ENCODE measurements around the gene CD300LF. TPM values are rescaled to one million over a fixed set of nuclear protein-coding genes. Genes with fewer than 3 reads are reported as not detected.

CD300LF gene
- polyA plus RNA-seq, 3 donors, result 112 to 184 (median 175) TPM

DNA sequence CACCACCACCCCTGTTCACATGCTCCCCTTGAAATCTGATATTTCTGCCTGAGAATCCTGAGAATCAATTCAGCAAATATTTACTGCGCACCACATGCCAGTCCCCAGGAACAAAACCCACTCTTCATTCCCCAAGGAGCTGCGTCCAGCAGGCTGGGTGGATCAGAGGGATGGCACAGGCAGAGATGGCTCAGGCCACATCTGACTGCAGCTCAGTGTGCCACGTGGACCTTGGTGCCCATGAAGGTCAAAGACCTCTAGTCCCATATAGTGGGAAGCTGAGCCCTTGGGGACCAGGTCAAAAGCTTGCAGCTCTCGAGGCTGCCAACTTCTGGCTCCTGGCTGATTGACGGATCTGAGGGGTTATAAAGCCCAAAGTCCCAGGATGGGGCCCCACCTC lies 31.8 kb downstream of the CD300LF start:
- H3K4me3 ChIP-seq (replicated peaks in 1 of 3; ENCODE audit: low read depth in 2 of 3, low read length in 3 of 3), result no peak overlapping the region
- intact Hi-C loops (cut with micrococcal nuclease), result no loop called here
- no peak overlapping the region for H3K27ac ChIP-seq (ENCODE audit: low read depth in 1 of 2, low read length in 2 of 2)
- H3K36me3 ChIP-seq (replicated peaks in 1 of 2; ENCODE audit: control insufficient read depth in 1 of 2, insufficient read depth in 2 of 2, low read length in 2 of 2), result no peaks in the 10 kb centered on the region
- no peaks in the 10 kb centered on the region for H3K79me2 ChIP-seq (ENCODE audit: insufficient read depth, low read length)
- Mint-ChIP-seq H3K27ac (no peak overlapping the region), H3K4me3 (no peak overlapping the region), H3K4me1 (peaks cover 76% of the 10 kb centered on the region), H3K27me3 (ENCODE audit: low read depth in 3 of 3) (peaks cover 0 to 7% (median 4%) of the 10 kb centered on the region in 3 donors), H3K9me3 (peaks cover 0 to 2% (median 0%) of the 10 kb centered on the region in 7 donors), H3K36me3 (peaks cover 4 to 8% of the 10 kb centered on the region in 2 donors)
- H3K9me3 ChIP-seq (replicated peaks in 1 of 2; ENCODE audit: control insufficient read depth in 1 of 2, insufficient read depth in 1 of 2, low read length in 2 of 2), result no peaks in the 10 kb centered on the region
- no peak overlapping the region for H3K4me2 ChIP-seq (replicated peaks; ENCODE audit: extremely low read depth, low read length, poor library complexity, severe bottlenecking)
- TF ChIP-seq, protein P1, sequence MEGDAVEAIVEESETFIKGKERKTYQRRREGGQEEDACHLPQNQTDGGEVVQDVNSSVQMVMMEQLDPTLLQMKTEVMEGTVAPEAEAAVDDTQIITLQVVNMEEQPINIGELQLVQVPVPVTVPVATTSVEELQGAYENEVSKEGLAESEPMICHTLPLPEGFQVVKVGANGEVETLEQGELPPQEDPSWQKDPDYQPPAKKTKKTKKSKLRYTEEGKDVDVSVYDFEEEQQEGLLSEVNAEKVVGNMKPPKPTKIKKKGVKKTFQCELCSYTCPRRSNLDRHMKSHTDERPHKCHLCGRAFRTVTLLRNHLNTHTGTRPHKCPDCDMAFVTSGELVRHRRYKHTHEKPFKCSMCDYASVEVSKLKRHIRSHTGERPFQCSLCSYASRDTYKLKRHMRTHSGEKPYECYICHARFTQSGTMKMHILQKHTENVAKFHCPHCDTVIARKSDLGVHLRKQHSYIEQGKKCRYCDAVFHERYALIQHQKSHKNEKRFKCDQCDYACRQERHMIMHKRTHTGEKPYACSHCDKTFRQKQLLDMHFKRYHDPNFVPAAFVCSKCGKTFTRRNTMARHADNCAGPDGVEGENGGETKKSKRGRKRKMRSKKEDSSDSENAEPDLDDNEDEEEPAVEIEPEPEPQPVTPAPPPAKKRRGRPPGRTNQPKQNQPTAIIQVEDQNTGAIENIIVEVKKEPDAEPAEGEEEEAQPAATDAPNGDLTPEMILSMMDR (IDR thresholded peaks at IDR 0.05), result no peak
- peaks cover 71 to 77% of the 10 kb centered on the region in 2 donors for H3K4me1 ChIP-seq (ENCODE audit: control insufficient read depth in 1 of 2, insufficient read depth in 2 of 2, low read length in 2 of 2)
- 92% methylated on average over 4 of the region's 5 CpGs for WGBS (ENCODE audit: insufficient coverage)
- no peak for DNase-seq
- no peak overlapping the region for H3K9ac ChIP-seq (ENCODE audit: insufficient read depth, low read length, poor library complexity, severe bottlenecking)
- no peak overlapping the region for H2AFZ ChIP-seq (ENCODE audit: insufficient read depth, low read depth, low read length, poor library complexity, severe bottlenecking)
- no peaks in the 10 kb centered on the region for H4K20me1 ChIP-seq (ENCODE audit: insufficient read depth, low read length)
- H3K27me3 ChIP-seq (ENCODE audit: control insufficient read depth in 2 of 2, insufficient read depth in 2 of 2, low read length in 2 of 2), result no peaks in the 10 kb centered on the region

DNA sequence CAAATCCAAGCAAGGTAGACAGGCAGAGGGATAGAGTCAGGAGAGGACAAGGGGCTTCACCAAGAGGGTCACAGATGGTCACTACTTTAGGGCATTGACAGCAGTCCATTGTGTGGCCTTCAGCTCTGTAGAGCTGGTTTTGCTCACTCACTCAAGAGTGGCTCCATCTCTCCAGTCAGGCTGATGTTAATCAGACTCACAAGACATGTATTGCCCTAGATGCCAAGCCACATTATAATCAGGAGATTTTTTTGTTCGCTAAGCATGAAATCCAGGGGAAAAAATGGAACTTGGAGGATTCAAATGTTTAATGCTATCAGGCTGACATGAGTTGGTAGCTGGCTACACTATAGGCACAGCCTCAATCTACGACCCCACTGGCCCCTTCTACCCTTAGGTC lies 32.5 kb downstream of the CD300LF start:
- no peak for DNase-seq
- Histone ChIP-seq H3K4me1 (ENCODE audit: control insufficient read depth in 1 of 2, insufficient read depth in 2 of 2, low read length in 2 of 2) (peaks cover 71 to 75% of the 10 kb centered on the region in 2 donors), H3K4me2 (replicated peaks; ENCODE audit: extremely low read depth, low read length, poor library complexity, severe bottlenecking) (no peak overlapping the region), H3K36me3 (replicated peaks in 1 of 2; ENCODE audit: control insufficient read depth in 1 of 2, insufficient read depth in 2 of 2, low read length in 2 of 2) (no peaks in the 10 kb centered on the region), H3K79me2 (ENCODE audit: insufficient read depth, low read length) (no peaks in the 10 kb centered on the region), H2AFZ (ENCODE audit: insufficient read depth, low read depth, low read length, poor library complexity, severe bottlenecking) (no peak overlapping the region), H3K27me3 (ENCODE audit: control insufficient read depth in 2 of 2, insufficient read depth in 2 of 2, low read length in 2 of 2) (no peaks in the 10 kb centered on the region), H3K9me3 (replicated peaks in 1 of 2; ENCODE audit: control insufficient read depth in 1 of 2, insufficient read depth in 1 of 2, low read length in 2 of 2) (no peaks in the 10 kb centered on the region), H3K4me3 (replicated peaks in 1 of 3; ENCODE audit: low read depth in 2 of 3, low read length in 3 of 3) (no peak overlapping the region), H3K9ac (ENCODE audit: insufficient read depth, low read length, poor library complexity, severe bottlenecking) (no peak overlapping the region), H4K20me1 (ENCODE audit: insufficient read depth, low read length) (no peaks in the 10 kb centered on the region), H3K27ac (ENCODE audit: low read depth in 1 of 2, low read length in 2 of 2) (no peak overlapping the region)
- H3K36me3 Mint-ChIP-seq, result peaks cover 4 to 8% of the 10 kb centered on the region in 2 donors
- peak overlapping the region in 1 of 7 donors; percentile 2 for H3K27ac Mint-ChIP-seq
- H3K4me3 Mint-ChIP-seq, result no peak overlapping the region
- 100% methylated on average over 1 of the region's 2 CpGs for WGBS (ENCODE audit: insufficient coverage)
- TF ChIP-seq, protein P1 (IDR thresholded peaks at IDR 0.05), result no peak
- peaks cover 0 to 2% (median 0%) of the 10 kb centered on the region in 7 donors for H3K9me3 Mint-ChIP-seq
- H3K4me1 Mint-ChIP-seq, result peaks cover 71% of the 10 kb centered on the region
- intact Hi-C loops (cut with micrococcal nuclease), result no loop called here
- peaks cover 0 to 5% (median 4%) of the 10 kb centered on the region in 3 donors for H3K27me3 Mint-ChIP-seq (ENCODE audit: low read depth in 3 of 3)

Measured in CD14-positive monocyte (primary cell).